Glutamatergic neuron (in vitro differentiated cells): ENCODE results near the gene PRKCE. TPM values are rescaled to one million over a fixed set of nuclear protein-coding genes. Genes with fewer than 3 reads are reported as not detected.

Experiments
- DNase-seq: peaks from one replicate; pipeline ENCODE4 v3.0.0; 2022
- H3K27ac Mint-ChIP-seq: one replicate; pipeline ENCODE4 v1.8.0; 2020; ENCODE audit warnings: mild to moderate bottlenecking, mixed read lengths, inconsistent platforms; ENCODE audit not compliant: unreplicated experiment
- H3K27me3 Mint-ChIP-seq: one replicate; pipeline ENCODE4 v1.8.0; 2020; ENCODE audit warnings: mild to moderate bottlenecking, moderate library complexity, mixed read lengths, inconsistent platforms; ENCODE audit not compliant: unreplicated experiment
- H3K36me3 Mint-ChIP-seq: one replicate; pipeline ENCODE4 v1.8.0; 2020; ENCODE audit warnings: mild to moderate bottlenecking, mixed read lengths, inconsistent platforms; ENCODE audit not compliant: unreplicated experiment
- H3K4me1 Mint-ChIP-seq: one replicate; pipeline ENCODE4 v1.8.0; 2020; ENCODE audit warnings: mild to moderate bottlenecking, low read depth, mixed read lengths, inconsistent platforms; ENCODE audit not compliant: unreplicated experiment
- H3K4me3 Mint-ChIP-seq: one replicate; pipeline ENCODE4 v1.8.0; 2020; ENCODE audit warnings: mild to moderate bottlenecking, mixed read lengths, inconsistent platforms; ENCODE audit not compliant: unreplicated experiment
- H3K9me3 Mint-ChIP-seq: one replicate; pipeline ENCODE4 v1.8.0; 2020; ENCODE audit warnings: mild to moderate bottlenecking, moderate library complexity, mixed read lengths, inconsistent platforms; ENCODE audit not compliant: unreplicated experiment
- CTCF ChIP-seq: fragments of 200-600 bp; sonication (generic); IDR thresholded peaks from one replicate; pipeline ENCODE4 v1.5.0; 2021; ENCODE audit not compliant: partially characterized antibody, unreplicated experiment
- total RNA-seq: library from RNA; stranded (reverse); fragmentation: NEBNext Ultra II Directional; extraction: Animal tissue kit (Norgen Biotek cat#: 25700); gene quantifications from one replicate; pipeline ENCODE4 v1.2.1, GENCODE V29; 2021; ENCODE audit not compliant: unreplicated experiment

PRKCE gene
- total RNA-seq, 1 donor from 2014 or later: 74.8 TPM

- peaks cover 3% of the 10 kb centered on the region for H3K4me1 Mint-ChIP-seq
- H3K9me3 Mint-ChIP-seq: peaks cover 4% of the 10 kb centered on the region
- H3K36me3 Mint-ChIP-seq: no peaks in the 10 kb centered on the region
- H3K4me3 Mint-ChIP-seq: no peak overlapping the region
- DNase-seq: no peak
- H3K27ac Mint-ChIP-seq: no peak overlapping the region
- peaks cover 6% of the 10 kb centered on the region for H3K27me3 Mint-ChIP-seq
- TF ChIP-seq CTCF: no peak
These were observed 543.4 kb downstream of the PRKCE start for GRCh38 chr2:46194856-46195255.

GRCh38 chr2:46195819-46196218 lies 544.3 kb downstream of the PRKCE start:
- Mint-ChIP-seq H3K27ac (no peak overlapping the region), H3K27me3 (peaks cover 9% of the 10 kb centered on the region), H3K4me1 (peaks cover 3% of the 10 kb centered on the region), H3K9me3 (peaks cover 5% of the 10 kb centered on the region), H3K36me3 (no peaks in the 10 kb centered on the region), H3K4me3 (no peak overlapping the region)
- DNase-seq: no peak
- no peak for TF ChIP-seq CTCF

- Mint-ChIP-seq H3K27ac (no peak overlapping the region), H3K9me3 (peaks cover 5% of the 10 kb centered on the region), H3K4me3 (no peak overlapping the region), H3K4me1 (peaks cover 3% of the 10 kb centered on the region), H3K36me3 (peaks cover 9% of the 10 kb centered on the region), H3K27me3 (peaks cover 9% of the 10 kb centered on the region)
- DNase-seq: no peak
- TF ChIP-seq CTCF: no peak
These were observed 545.5 kb downstream of the PRKCE start for GRCh38 chr2:46196871-46197462.

- DNase-seq: no peak
- no peak overlapping the region for H3K27ac Mint-ChIP-seq
These were observed 546.2 kb downstream of the PRKCE start for GRCh38 chr2:46197672-46198071.

More at GRCh38 chr2:46197672-46198071, 546.2 kb downstream of the PRKCE start:
- H3K36me3 Mint-ChIP-seq: peaks cover 11% of the 10 kb centered on the region
- H3K4me1 Mint-ChIP-seq: peaks cover 3% of the 10 kb centered on the region
- TF ChIP-seq CTCF: no peak
- peaks cover 5% of the 10 kb centered on the region for H3K9me3 Mint-ChIP-seq
- H3K4me3 Mint-ChIP-seq: no peak overlapping the region
- peaks cover 9% of the 10 kb centered on the region for H3K27me3 Mint-ChIP-seq
